IMR-90 (cell line): Measurements from ENCODE around the gene CFAP97D2. TPM values are rescaled to one million over a fixed set of nuclear protein-coding genes. Genes with fewer than 3 reads are reported as not detected.

ENCODE experiments used
- ATAC-seq: fragments of 200-7000 bp; cut with Tn5 transposase; 2 replicates; pipeline ENCODE4 v1.9.1; 2020; ENCODE audit warnings: low read depth, mild to moderate bottlenecking, moderate library complexity
- BruUV-seq: library from RNA; stranded (reverse); fragments of 400-500 nt; replicated peaks from 2 replicates; lab custom pipeline; 2021; lab: Mats Ljungman, UMichigan
- CTCF ChIA-PET: fragments of 300-600 bp; formaldehyde crosslinking; extraction: SDS; loops from one replicate; lab custom pipeline; 2021; ENCODE audit warnings: antibody characterized with exemption; lab: Yijun Ruan, JAX
- POLR2A ChIA-PET: fragments of 300-600 bp; sonication (Branson Sonifier 250); formaldehyde crosslinking; loops from one replicate; lab custom pipeline; 2022; ENCODE audit warnings: antibody characterized with exemption; ENCODE audit not compliant: unreplicated experiment; lab: Charles Lee
- DNase-seq: peaks from one replicate; pipeline ENCODE4 v3.0.0; 2013
- H2AFZ ChIP-seq: replicated peaks from 2 replicates; pipeline ENCODE3; 2013; ENCODE audit warnings: low read length, mild to moderate bottlenecking; ENCODE audit not compliant: poor library complexity
- H2AK5ac ChIP-seq: 2 replicates; pipeline ENCODE4 v1.6.1; 2013; ENCODE audit warnings: low read depth, low read length, inconsistent platforms
- H2AK9ac ChIP-seq: replicated peaks from 2 replicates; pipeline ENCODE3; 2013; ENCODE audit warnings: mild to moderate bottlenecking, low read depth, low read length, moderate library complexity; ENCODE audit not compliant: poor library complexity
- H2BK120ac ChIP-seq: 2 replicates; pipeline ENCODE4 v1.6.1; 2013; ENCODE audit warnings: low read depth, low read length, inconsistent platforms
- H2BK15ac ChIP-seq: 3 replicates; pipeline ENCODE4 v1.6.1; 2013; ENCODE audit warnings: low read depth, low read length, inconsistent platforms
- H2BK20ac ChIP-seq: 2 replicates; pipeline ENCODE4 v1.6.1; 2013; ENCODE audit warnings: low read depth, mild to moderate bottlenecking, inconsistent platforms, low read length, moderate library complexity
- H2BK5ac ChIP-seq: 2 replicates; pipeline ENCODE4 v1.6.1; 2013; ENCODE audit warnings: mild to moderate bottlenecking, low read depth, low read length, inconsistent platforms; ENCODE audit not compliant: poor library complexity, severe bottlenecking
- H3K14ac ChIP-seq: replicated peaks from 2 replicates; pipeline ENCODE4 v1.6.1; 2013; ENCODE audit warnings: low read depth, low read length, inconsistent platforms
- H3K18ac ChIP-seq: 2 replicates; pipeline ENCODE4 v1.6.1; 2013; ENCODE audit warnings: low read depth, low read length, control low read depth
- H3K23ac ChIP-seq: 2 replicates; pipeline ENCODE4 v1.6.1; 2013; ENCODE audit warnings: low read depth, low read length, inconsistent platforms
- H3K27ac ChIP-seq: 2 replicates; pipeline ENCODE4 v1.5.1; 2013; ENCODE audit warnings: mild to moderate bottlenecking, control low read depth, low read length; ENCODE audit not compliant: insufficient read depth
- H3K27me3 ChIP-seq: 2 replicates; pipeline ENCODE4 v1.6.1; 2013; ENCODE audit warnings: low read length; ENCODE audit not compliant: control insufficient read depth, insufficient read depth
- H3K36me3 ChIP-seq: 2 replicates; pipeline ENCODE4 v1.6.1; 2013; ENCODE audit warnings: low read length, mixed read lengths; ENCODE audit not compliant: control insufficient read depth, insufficient read depth
- H3K4ac ChIP-seq: 2 replicates; pipeline ENCODE4 v1.6.1; 2013; ENCODE audit warnings: low read depth, low read length, inconsistent platforms
- H3K4me1 ChIP-seq: 2 replicates; pipeline ENCODE4 v1.6.1; 2013; ENCODE audit warnings: low read length, mixed read lengths; ENCODE audit not compliant: control insufficient read depth, insufficient read depth
- H3K4me2 ChIP-seq: 2 replicates; pipeline ENCODE4 v1.6.1; 2013; ENCODE audit warnings: low read depth, mild to moderate bottlenecking, control low read depth, low read length, moderate library complexity
- H3K4me3 ChIP-seq: 2 replicates; pipeline ENCODE4 v1.5.1; 2013; ENCODE audit warnings: low read depth, mild to moderate bottlenecking, control low read depth, low read length, moderate library complexity; ENCODE audit not compliant: insufficient read depth
- H3K56ac ChIP-seq: 2 replicates; pipeline ENCODE4 v1.6.1; 2013; ENCODE audit warnings: low read length, inconsistent platforms; ENCODE audit not compliant: insufficient read depth; ENCODE audit errors: extremely low read depth
- H3K79me1 ChIP-seq, 2 experiments: 2 replicates each; pipeline ENCODE4 v1.6.1; 2013; ENCODE audit warnings: low read length in 2 of 2, inconsistent platforms in 1 of 2, low read depth in 1 of 2
- H3K9ac ChIP-seq: 2 replicates; pipeline ENCODE4 v1.6.1; 2013; ENCODE audit warnings: low read depth, low read length, control low read depth
- H3K9me1 ChIP-seq: 2 replicates; pipeline ENCODE4 v1.6.1; 2013; ENCODE audit warnings: low read length, inconsistent platforms; ENCODE audit not compliant: insufficient read depth
- H3K9me3 ChIP-seq: 2 replicates; pipeline ENCODE4 v1.6.1; 2013; ENCODE audit warnings: low read length; ENCODE audit not compliant: control insufficient read depth, insufficient read depth
- H4K20me1 ChIP-seq: 2 replicates; pipeline ENCODE4 v1.6.1; 2013; ENCODE audit warnings: low read length, inconsistent platforms; ENCODE audit not compliant: insufficient read depth
- H4K5ac ChIP-seq: 2 replicates; pipeline ENCODE4 v1.6.1; 2013; ENCODE audit warnings: mild to moderate bottlenecking, low read depth, low read length, control low read depth
- H4K8ac ChIP-seq, 2 experiments: 2 replicates each; pipeline ENCODE4 v1.6.1; 2013; ENCODE audit warnings: low read depth in 2 of 2, low read length in 2 of 2, control low read depth in 1 of 2, inconsistent platforms in 1 of 2
- H4K91ac ChIP-seq: 2 replicates; pipeline ENCODE4 v1.6.1; 2013; ENCODE audit warnings: low read depth, low read length, inconsistent platforms; ENCODE audit not compliant: insufficient read depth
- CHD1 ChIP-seq: IDR thresholded peaks from 2 replicates; pipeline ENCODE4 v1.6.1; 2012; ENCODE audit warnings: low read depth, low read length, improper control_type of control experiment
- FOS ChIP-seq: fragments of 150-350 bp; IDR thresholded peaks from 2 replicates; pipeline ENCODE4 v1.6.1; 2016; ENCODE audit warnings: low read depth, low read length
- MAFK ChIP-seq: IDR thresholded peaks from 2 replicates; pipeline ENCODE4 v1.6.1; 2012; ENCODE audit warnings: low read depth, low read length, improper control_type of control experiment
- MXI1 ChIP-seq: IDR thresholded peaks from 2 replicates; pipeline ENCODE4 v1.6.1; 2012; ENCODE audit warnings: low read depth, mild to moderate bottlenecking, low read length, moderate library complexity, borderline replicate concordance
- NFE2L2 ChIP-seq: fragments of 150-350 bp; IDR thresholded peaks from 2 replicates; pipeline ENCODE4 v1.6.1; 2016; ENCODE audit warnings: low read depth, mild to moderate bottlenecking, low read length
- POLR2A ChIP-seq: IDR thresholded peaks from 2 replicates; pipeline ENCODE4 v1.6.1; 2012; ENCODE audit warnings: mild to moderate bottlenecking, low read depth, low read length
- RAD21 ChIP-seq: IDR thresholded peaks from 2 replicates; pipeline ENCODE4 v1.6.1; 2012; ENCODE audit warnings: low read length, improper control_type of control experiment
- RFX5 ChIP-seq: IDR thresholded peaks from 2 replicates; pipeline ENCODE4 v1.8.0; 2012; ENCODE audit warnings: low read depth, mild to moderate bottlenecking, low read length, moderate library complexity
- WGBS, 2 experiments: methylation state at CpG; one replicate each; pipeline versions ENCODE4 v1.1.5 to v1.1.7; 2013; ENCODE audit warnings: missing lambda C conversion rate in 2 of 2; ENCODE audit not compliant: insufficient read length in 1 of 2; ENCODE audit errors: extremely low coverage in 2 of 2; 5-methylcytosine and 5-hydroxymethylcytosine counted together
- dilution Hi-C: fragments of 300-500 bp; cut with HindIII; formaldehyde crosslinking; loops from one replicate; pipeline ENCODE4 v1.14.3; 2018; ENCODE audit warnings: low sequenced_read_pairs; ENCODE audit not compliant: unreplicated experiment
- in situ Hi-C: fragments of 300-500 bp; cut with MboI; formaldehyde crosslinking; loops from 3 replicates; pipeline ENCODE4 v1.14.3; 2019; ENCODE audit warnings: low sequenced_read_pairs, inconsistent platforms, mixed read lengths
- intact Hi-C: fragments of 100-400 bp; cut with micrococcal nuclease; formaldehyde crosslinking; loops from 2 replicates; pipeline ENCODE4 v1.10.0; 2022
- polyA plus RNA-seq, 3 experiments: library from polyadenylated mRNA; depleted of rRNA; stranded (reverse); fragments of >200 nt; gene quantifications; 2 replicates each; pipeline ENCODE4 v1.2.3, GENCODE V29; 2012; ENCODE audit warnings: low replicate concordance in 1 of 3
- total RNA-seq: library from RNA; depleted of rRNA; stranded (reverse); fragments of >200 nt; gene quantifications from 2 replicates; pipeline ENCODE4 v1.2.3, GENCODE V29; 2012
- TF ChIP-seq, protein P1 (sequence below): fragments of 150-350 bp; IDR thresholded peaks from 2 replicates; pipeline ENCODE4 v1.6.1; 2017; ENCODE audit warnings: mild to moderate bottlenecking, antibody characterized with exemption, low read length, low read depth
- TF ChIP-seq, protein P2 (sequence below): conservative IDR thresholded peaks from 2 replicates; pipeline ENCODE4 v1.5.1; 2012; ENCODE audit warnings: mild to moderate bottlenecking, low read depth, low read length, improper control_type of control experiment
- TF ChIP-seq, protein P3 (sequence below): fragments of 150-350 bp; IDR thresholded peaks from 2 replicates; pipeline ENCODE4 v1.6.1; 2016; ENCODE audit warnings: low read depth, mild to moderate bottlenecking, low read length, moderate library complexity, borderline replicate concordance

CFAP97D2 gene
- total and polyA plus RNA-seq, 2 of the 4 experiments (the other 2 are of a cell fraction): not detected

DNA sequence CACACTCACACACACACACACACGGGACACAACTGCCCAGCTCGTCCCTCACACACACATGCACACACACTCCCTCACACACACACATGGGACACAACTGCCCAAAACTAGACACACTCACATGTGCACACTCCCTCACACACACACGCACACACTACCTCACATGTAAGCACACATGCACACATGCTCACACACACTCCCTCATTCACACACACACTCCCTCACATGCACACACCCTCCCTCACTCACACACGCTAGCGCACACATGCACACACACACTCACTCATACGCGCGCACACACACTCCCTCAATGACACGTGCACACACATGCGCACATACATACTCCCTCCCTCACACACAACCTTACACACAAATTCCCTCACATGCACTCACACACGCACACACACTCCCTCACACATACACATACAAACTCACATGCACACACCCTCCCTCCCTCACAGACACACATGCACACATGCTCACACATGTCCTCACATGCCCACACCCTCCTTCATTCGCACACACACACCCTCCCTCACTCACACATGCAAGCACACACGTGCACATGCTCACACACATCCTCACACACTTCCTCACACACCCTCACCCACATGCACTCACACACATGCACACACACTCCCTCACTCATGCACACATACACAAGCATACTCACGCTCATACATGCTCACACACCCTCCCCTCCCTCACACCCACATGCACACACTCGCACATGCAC is 37.6 kb upstream of the CFAP97D2 start:
- dilution Hi-C loops (no loop called here), in situ Hi-C loops (no loop called here), intact Hi-C loops (no loop called here)
- H3K14ac ChIP-seq: peak overlapping the region; percentile 3
- H3K9ac ChIP-seq: no peak overlapping the region
- H3K23ac ChIP-seq: peak overlapping the region; percentile 24
- no peak overlapping the region for H3K4me2 ChIP-seq
- no peak for DNase-seq
- no peak overlapping the region for H2BK15ac ChIP-seq
- H4K91ac ChIP-seq: no peak overlapping the region
- ChIA-PET CTCF (no interaction called here), POLR2A (no interaction called here)
- H2AFZ ChIP-seq: peak overlapping the region; percentile 43
- H3K27me3 ChIP-seq: peaks cover 9% of the 10 kb centered on the region; the same call in 1 of the 2 replicates
- ATAC-seq: no peak
- no peak overlapping the region for H3K18ac ChIP-seq
- H3K4me1 ChIP-seq: peaks cover 8% of the 10 kb centered on the region
- no peak overlapping the region for H4K8ac ChIP-seq
- H2BK5ac ChIP-seq: peak overlapping the region; percentile 30
- H3K9me1 ChIP-seq: peaks cover 19% of the 10 kb centered on the region
- no peaks in the 10 kb centered on the region for H3K36me3 ChIP-seq
- H3K79me1 ChIP-seq: 0 out of 4 replicates have a peak, but pooled peaks cover 0 to 5% of the 10 kb centered on the region in 2 experiments
- 0 out of 2 replicates have a peak, but pooled peaks cover 3% of the 10 kb centered on the region for H4K20me1 ChIP-seq
- H2AK9ac ChIP-seq: peak overlapping the region; percentile 55
- H3K4me3 ChIP-seq: no peak overlapping the region
- H4K5ac ChIP-seq: no peak overlapping the region
- H3K9me3 ChIP-seq: no peaks in the 10 kb centered on the region
- H3K56ac ChIP-seq: no peak overlapping the region
- TF ChIP-seq, protein P1, sequence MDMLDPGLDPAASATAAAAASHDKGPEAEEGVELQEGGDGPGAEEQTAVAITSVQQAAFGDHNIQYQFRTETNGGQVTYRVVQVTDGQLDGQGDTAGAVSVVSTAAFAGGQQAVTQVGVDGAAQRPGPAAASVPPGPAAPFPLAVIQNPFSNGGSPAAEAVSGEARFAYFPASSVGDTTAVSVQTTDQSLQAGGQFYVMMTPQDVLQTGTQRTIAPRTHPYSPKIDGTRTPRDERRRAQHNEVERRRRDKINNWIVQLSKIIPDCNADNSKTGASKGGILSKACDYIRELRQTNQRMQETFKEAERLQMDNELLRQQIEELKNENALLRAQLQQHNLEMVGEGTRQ: no peak
- no peak for TF ChIP-seq RFX5
- TF ChIP-seq MAFK: no peak
- no peak for TF ChIP-seq FOS
- no peak for TF ChIP-seq POLR2A
- no peak for TF ChIP-seq RAD21
- TF ChIP-seq NFE2L2: no peak
- no peak for TF ChIP-seq CHD1
- TF ChIP-seq, protein P2, sequence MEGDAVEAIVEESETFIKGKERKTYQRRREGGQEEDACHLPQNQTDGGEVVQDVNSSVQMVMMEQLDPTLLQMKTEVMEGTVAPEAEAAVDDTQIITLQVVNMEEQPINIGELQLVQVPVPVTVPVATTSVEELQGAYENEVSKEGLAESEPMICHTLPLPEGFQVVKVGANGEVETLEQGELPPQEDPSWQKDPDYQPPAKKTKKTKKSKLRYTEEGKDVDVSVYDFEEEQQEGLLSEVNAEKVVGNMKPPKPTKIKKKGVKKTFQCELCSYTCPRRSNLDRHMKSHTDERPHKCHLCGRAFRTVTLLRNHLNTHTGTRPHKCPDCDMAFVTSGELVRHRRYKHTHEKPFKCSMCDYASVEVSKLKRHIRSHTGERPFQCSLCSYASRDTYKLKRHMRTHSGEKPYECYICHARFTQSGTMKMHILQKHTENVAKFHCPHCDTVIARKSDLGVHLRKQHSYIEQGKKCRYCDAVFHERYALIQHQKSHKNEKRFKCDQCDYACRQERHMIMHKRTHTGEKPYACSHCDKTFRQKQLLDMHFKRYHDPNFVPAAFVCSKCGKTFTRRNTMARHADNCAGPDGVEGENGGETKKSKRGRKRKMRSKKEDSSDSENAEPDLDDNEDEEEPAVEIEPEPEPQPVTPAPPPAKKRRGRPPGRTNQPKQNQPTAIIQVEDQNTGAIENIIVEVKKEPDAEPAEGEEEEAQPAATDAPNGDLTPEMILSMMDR: no peak
- TF ChIP-seq, protein P3, sequence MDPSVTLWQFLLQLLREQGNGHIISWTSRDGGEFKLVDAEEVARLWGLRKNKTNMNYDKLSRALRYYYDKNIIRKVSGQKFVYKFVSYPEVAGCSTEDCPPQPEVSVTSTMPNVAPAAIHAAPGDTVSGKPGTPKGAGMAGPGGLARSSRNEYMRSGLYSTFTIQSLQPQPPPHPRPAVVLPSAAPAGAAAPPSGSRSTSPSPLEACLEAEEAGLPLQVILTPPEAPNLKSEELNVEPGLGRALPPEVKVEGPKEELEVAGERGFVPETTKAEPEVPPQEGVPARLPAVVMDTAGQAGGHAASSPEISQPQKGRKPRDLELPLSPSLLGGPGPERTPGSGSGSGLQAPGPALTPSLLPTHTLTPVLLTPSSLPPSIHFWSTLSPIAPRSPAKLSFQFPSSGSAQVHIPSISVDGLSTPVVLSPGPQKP: no peak
- TF ChIP-seq MXI1: no peak
- BruUV-seq: no TSS peak
- H2BK120ac ChIP-seq: no peak overlapping the region
- no peak overlapping the region; the same call in 1 of the 2 replicates for H3K4ac ChIP-seq
- no peak overlapping the region for H3K27ac ChIP-seq
- 79 to 100% methylated on average over 1 to 15 of the region's 15 CpGs for WGBS, 2 experiments
- H2AK5ac ChIP-seq: peak overlapping the region; percentile 79
- H2BK20ac ChIP-seq: no peak overlapping the region
